GM19328 (cell line): ENCODE measurements around the gene INSR.

Source experiments
- ATAC-seq: cut with Tn5 transposase; IDR thresholded peaks from one replicate; pipeline ENCODE4 v1.9.1; 2021; ENCODE audit warnings: mild to moderate bottlenecking, moderate library complexity; ENCODE audit not compliant: unreplicated experiment

INSR gene

DNA sequence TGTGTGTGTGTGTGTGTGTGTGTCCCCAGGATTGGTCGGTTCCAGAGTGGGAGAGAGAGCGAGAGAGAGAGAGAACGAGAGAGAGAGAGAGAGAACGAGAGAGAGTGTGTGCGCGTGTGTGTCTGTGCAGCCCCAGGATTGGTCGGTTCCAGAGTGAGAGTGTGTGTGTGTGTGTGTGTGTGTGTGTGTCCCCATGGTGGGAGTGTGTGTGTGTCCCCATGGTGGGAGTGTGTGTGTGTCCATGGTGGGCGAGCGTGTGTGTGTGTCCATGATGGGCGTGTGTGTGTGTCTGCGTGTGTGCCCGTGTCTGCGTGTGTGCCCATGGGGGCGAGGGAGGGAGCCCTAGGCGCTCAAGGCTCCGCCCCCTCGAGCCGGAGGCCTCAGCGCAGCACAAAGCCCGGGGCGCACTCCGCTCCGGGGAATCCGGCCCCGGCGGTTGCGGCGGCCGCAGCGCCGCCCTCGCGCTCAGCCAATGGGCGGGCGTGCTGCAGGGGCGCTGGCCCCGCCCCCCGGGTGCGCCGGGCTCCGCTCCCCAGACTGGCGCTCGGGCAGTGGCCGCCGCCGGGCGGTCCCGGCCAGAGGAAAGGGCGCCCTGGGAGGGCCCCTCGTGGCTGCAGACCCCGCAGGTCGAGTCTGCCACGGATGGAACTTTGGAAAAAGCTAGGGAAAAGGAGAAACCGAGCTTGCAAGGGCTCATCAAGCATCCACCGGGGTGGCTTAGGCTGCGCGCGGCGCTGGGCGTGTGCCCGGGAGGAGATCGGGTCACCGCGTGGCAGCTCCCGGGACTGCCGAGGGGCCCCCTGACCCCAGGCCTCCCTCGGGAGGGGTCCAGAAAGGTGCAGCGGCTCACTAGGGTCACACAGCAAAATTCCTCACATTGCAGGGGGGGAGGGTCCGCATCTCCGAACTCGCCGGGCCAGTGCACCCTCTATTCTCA is 96.2 kb downstream of the INSR start:
- peak; percentile 84 for ATAC-seq

DNA sequence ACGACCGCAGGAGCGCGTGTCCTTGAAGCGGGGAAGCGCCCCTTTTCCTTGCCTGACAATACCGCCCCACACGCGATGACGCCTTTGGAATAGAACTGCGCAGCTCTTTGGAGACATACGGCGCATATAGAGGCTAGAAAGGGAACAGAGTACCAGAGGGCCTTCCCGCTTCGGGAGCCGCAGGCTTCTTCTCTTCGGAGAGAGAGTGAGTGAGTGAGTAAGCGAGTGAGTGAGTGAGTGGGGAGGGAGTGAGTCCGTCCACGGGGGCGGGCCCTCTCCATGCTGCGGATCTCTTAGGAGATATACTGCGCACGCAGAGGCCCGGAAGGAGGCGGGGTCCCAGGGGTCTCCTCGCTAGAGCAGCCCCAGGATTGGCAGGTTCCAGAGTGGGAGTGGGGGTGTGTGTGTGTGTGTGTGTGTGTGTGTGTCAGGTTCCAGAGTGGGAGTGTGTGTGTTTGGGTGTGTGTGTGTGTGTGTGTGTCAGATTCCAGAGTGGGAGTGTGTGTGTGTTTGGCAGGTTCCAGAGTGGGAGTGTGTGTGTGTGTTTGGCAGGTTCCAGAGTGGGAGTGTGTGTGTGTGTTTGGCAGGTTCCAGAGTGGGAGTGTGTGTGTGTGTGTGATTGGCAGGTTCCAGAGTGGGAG is 97.0 kb downstream of the INSR start:
- ATAC-seq: peak; percentile 42

DNA sequence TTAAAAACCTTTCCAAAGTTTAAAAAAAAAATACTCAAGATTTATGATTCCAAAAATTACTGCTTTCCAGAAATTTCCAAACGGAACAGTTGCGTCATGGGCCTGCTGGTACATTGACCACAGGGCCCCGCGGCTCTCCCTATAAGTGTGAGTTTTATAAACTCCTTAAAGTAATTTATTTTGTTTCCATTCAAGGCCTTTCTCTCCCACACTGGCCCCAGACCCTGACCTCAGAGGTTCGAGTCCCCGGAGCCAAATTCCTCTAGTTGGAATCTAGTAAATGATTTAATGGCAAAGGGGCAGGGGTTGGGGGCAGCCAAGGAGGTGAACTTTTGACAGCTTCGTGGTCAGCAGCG is 97.5 kb downstream of the INSR start:
- ATAC-seq: no peak

DNA sequence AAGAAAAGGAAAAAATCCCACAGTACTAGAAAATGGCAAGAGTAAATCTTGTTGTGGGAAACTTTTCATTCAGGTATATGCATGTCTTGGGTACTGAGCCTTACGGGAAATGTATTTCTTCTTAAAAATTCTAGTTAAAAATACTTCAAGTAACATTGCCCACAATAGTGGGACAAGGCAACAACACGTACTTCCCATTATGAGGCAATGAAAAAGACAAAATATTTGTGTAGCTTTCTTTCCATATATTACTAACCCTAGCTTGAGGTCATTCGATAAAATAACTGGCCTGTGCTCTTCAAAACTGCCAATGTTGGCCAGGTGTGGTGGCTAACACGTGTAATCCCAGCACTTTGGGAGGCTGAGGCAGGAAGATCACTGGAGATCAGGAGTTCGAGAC is 99.2 kb downstream of the INSR start:
- no peak for ATAC-seq

DNA sequence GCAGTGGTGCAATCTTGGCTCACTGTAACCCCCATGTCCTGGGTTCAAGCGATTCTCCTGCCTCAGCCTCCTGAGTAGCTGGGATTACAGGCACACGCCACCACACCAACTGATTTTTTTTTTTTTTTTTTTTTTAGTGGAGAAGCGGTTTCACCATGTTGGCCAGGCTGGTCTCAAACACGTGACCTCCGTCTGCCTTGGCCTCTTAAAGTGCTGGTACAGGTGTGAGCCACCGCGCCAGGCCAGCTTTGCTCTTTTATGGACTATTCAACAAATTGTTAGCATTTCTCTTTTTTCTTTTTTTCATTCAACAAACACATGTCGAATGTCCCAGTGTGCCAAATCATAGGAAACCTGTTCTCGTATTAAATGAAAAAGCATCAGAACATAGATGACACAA is 99.6 kb downstream of the INSR start:
- ATAC-seq: no peak

DNA sequence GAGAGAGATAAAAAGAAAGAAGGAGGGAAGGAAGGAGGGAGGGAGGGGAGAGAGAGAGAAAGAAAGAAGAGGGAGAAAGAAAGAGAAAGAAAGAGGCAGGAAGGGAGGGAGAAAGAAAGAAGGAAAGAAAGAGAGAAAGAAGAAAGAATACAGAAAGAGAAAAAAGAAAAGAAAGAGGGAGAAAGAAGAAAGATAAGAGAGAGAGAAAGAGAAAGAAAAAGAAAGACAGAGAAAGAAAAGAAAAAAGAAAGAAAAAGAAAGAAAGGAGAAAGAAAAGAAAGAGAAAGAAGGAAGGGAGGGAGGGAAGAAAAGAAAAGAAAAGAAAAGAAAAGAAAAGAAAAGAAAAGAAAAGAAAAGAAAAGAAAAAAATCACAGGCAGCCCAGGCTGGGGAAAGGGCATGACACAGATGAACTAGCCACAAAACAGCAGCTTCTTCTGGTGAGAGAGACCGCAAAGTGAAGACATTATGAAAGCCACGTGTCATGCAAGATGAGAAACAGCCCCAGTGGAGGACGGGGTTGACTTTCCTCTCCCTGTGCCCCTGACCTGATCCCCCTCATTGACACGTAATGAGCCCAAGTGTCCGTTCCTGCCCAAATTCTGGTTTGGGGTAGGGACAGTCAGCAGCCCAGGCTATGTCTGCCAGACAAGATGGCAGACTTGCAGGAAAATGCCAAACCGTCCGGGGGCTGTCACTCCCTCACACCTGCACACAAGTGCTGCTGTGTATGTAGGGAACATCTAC is 102.1 kb downstream of the INSR start:
- no peak for ATAC-seq

DNA sequence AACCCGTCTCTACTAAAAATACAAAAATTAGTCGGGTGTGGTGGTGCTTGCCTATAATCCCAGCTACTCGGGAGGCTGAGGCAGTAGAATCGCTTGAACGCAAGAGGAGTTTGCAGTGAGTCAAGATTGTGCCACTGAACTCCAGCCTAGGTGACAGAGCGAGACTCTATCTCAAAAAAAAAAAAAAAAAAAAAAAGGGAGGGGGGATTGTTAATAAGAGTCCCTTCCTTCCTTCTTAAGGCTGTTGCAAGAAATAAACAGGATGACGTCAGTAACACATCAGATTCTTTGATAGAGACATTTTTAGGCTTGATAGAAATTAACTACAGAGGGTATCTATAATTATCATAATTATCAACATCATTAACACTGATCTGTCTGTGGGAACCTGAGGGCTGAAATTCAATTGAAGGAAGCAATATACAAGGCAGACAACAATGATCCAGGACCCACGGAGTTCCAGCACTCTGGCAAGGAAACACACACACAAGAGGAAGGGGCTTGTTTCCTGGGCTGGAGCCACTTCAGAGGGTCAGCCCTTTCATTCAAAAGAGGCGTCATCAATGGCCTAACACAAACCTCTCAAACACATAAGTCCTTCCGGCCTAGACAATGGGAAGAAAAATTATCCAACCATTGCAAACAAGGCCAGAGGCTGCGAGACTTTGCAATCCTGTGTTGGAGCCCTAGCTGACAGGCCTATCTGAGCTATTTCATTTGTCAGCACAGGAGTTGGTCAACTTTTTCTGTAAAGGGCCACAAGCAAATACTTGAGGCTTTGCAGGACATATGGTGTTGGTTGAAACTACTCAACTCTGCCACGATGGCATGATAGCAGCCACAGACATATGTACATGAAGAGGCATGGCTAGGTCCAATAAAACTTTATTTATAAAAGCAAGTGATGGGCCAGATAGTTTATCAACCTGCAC is 105.2 kb downstream of the INSR start:
- ATAC-seq: no peak

DNA sequence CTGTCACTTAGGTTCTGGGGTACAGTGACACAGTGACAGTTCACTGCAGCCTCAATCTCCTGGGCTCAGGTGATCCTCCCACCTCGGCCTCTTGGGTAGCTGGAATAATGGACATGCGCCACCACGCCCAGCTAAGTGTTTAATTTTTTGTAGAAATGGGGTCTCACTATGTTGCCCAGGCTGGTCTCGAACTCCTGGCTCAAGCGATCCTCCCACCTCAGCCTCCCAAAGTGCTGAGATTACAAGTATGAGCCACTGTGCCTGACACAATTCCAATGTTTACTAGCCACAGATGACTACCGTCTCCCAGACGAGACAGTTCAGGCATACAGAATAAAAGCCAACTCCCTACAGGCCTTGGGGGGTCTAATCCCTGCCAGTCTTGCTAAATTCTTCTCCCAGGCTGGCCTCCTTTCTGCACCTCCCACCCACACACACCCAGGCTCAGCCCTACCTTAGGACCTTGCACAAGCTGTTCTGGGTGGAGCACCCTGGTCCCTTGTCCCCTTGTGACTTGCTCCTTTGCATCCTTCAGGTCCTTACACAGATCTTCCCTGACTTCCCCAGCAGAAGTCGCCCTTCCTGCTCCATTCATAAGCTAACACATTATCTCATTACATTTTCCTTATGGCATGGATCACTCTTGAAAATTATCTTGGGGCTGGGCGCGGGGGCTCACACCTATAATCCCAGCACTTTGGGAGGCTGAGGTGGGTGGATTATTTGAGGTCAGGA is 106.4 kb downstream of the INSR start:
- no peak for ATAC-seq

DNA sequence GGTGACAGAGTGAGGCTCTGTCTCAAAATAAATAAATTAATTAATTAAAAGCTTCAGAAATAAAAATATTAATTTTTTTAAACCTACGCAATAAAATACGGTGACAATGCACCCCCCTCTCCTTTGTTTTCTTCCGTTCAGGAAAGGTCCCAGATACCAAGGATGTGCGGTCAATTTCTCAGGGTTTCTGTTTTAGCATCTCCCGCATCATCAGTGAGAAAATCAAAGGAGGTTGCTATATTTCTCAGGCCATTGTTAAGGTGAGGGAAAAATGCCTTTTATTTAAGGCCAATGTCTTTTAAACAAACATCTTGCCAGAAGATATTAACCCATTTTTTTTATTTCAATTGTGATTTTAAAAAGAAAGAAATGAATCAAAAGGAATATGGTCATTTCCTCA is 111.7 kb downstream of the INSR start:
- no peak for ATAC-seq

DNA sequence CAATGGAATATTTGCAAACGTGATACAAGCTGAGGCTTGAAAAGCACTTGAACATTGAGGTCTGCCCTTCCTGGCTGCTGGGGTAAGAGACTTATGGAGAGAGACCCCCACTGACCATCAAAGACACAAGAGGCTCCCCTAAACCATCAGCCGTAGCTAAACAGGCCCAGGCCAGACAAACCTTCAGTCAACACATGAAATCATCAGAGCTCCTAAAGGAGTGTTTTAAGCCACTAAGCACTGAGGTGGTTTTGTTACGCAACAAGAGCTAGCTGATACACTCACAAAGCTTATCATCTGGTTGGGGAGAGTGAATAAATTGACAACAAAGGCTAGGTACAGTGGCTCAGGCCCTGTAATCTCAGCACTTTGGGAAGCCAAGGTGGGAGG is 114.3 kb downstream of the INSR start:
- no peak for ATAC-seq

DNA sequence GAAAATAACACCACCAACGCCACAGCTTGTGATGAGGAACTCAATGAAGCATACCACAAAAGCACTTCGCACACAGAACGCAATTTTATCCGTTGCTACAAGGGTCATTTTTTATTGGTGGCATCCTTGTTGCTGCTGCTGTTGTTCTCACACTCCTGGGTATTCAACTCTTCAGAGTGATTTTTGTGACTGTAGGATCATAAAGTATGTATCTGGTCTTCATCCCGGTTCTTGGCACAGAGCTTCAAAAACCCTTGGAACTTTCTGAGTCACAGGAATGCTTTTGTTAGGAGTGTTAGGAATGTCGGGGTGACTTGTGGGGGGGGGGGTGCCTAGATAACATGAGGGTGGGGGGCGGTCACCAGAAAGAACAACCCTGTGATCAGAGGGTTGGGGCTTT is 116.3 kb downstream of the INSR start:
- no peak for ATAC-seq

DNA sequence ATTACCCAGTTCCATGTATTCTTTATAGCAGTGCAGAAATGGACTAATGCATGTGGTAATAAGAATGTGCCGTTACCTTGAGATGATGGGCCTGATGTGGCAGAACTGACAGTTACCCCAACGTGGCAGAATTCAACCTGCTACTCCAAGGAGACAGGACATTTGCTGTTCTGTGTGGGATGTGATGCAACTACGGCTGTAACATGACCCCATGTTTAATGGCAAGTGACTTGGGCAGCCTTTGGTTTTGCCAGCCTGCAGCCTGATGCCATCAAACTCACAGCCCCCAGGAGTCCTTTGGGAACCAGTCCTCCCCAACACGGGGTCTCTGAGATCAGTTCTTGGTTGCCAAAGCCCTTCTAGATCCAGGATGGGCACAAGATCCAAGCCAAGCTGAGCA is 117.4 kb downstream of the INSR start:
- ATAC-seq: no peak

DNA sequence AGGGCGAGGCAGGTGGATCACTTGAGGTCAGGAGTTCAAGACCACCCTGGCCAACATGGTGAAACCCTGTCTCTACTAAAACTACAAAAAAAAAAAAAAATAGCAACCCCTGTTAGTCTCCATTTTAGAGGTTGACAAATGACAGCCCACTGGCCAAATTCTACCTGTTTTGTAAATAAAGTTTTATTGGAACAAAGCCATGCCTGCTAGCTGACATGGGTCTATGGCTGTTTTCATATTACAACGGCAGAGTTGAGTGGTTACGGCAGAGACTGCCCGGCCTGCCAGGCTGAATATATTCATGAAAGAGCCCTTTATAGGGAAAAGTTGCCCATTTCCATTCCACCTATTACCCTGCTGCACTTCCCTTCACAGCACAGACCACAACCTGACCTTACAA is 121.4 kb downstream of the INSR start:
- no peak for ATAC-seq

DNA sequence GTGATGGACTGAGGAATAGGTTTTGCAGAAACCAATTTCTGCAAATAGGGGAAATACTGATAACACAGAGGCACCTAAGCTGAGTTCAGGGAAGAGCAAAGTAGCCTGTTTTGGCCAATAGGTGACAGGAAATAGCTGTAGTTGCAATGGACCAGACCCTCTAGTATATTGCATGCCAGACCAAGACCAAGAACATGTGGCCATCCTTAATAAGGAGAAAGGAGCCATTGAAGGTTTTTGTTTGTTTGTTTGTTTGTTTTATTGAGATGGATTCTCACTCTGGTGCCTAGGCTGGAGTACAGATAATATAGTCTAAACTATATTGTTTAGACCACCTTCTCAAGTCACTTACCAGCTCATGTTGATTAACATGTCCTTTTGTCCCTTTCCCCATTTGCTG is 123.2 kb downstream of the INSR start:
- no peak for ATAC-seq

DNA sequence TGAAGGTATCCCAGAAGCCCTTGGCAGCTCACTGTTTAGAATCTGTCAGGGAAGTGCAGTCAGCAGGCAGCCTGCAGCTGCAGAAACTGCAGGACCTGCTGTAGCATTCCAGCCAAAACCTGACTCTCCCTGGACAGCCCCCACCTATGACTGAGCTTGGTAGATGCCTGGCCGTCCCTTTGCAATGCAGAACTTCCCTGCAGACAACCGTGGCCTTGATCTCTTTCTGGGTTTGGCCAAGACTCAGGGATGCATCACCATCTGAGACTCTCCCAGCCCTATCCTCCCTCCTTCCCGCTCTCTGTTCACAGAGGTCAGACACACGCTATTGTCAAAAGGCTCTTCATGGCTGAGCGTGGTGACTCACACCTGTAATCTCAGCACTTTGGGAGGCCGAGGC is 125.3 kb downstream of the INSR start:
- ATAC-seq: no peak

DNA sequence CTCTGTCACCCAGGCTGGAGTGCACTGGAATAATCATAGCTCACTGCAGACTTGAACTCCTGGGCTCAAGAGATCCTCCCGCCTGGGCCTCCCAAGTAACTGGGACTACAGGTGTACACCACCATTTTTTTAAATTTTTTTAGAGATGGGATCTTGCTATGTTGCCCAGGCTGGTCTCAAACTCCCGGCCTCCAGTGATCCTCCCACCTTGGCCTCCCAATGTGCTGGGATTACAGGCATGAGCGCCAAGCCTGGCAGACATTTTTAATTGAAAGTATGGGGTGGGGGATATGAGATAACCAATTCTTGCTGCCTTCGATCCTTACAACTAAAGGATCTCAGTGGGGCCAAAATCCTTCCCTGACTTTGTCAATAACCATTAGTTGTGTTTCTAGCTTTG is 132.9 kb downstream of the INSR start:
- no peak for ATAC-seq

DNA sequence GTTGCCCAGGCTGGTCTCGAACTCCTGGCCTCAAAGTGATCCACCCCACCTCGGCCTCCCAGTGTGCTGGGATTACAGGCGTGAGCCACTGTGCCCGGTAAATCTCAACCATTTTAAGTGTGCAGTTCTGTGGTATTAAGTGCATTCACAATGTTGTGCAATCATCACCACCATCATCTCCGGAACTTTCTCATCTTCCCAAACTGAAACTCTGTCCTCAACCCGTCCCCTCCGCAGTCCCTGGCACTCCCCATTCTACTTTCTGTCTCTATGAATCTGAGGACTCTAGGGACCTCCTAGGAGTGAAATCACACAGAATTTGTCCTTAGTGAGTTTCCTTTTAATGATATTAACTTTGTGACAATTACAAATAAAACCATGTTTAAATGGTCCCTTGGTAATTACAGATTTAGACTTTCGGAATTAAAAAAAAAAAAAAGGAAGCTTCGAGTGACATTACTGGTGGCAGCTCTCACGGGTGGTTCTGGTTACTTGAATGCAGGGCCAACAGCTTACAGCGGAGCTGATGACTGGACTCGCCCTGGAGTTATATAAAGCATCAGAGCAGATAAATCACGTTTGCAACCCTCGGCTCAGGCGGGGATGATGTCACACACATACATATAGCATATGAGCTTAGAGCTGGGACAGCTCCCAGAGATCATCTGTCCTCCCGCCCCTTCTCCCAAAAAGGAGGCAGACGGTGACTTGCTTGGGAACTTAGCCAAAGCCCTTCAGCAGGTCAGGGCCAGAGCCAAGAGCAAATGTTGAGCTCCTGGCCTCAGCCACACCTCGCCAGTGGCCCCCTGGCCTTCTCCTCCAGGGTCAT is 134.9 kb downstream of the INSR start:
- ATAC-seq: no peak

DNA sequence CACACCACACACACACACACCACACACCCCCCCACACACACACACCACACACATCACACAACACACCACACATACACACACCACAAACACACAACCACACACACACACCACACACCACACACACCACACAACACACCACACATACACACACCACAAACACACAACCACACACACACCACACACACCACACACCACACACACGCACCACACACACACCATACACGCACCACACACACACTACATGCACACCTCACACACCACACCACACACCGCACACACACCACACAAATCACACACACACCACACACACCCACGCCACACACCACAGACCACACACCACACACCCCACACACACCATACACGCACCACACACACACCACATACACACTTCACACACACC is 141.2 kb downstream of the INSR start:
- ATAC-seq: no peak

DNA sequence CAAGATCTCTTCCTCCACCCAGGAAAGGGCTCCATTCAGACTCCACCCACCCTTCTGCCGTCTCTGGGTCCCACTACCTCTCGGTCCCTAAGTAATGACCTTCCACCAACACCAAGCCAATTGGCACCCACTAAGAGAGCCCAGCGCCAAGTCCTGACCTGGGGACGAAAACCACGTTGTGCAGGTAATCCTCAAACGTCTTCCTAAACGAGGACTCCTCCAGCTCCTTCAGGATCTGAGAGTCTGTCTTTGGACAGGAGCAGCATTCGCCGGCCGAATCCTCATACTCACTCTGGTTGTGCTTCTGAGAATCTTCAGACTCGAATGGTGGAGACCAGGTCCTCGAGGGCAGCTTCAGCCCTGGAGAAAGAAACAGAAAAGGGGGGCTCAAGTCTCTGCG is 141.6 kb downstream of the INSR start:
- no peak for ATAC-seq
